ENCODE measurements around the gene ZSCAN5C.
"Not testable (repeated sequence)": the region's sequence is repeated elsewhere in the genome, so short reads cannot be mapped to it uniquely, and the experiment has no call there.

The ZSCAN5C gene

GRCh38 chr19:56201973-56202372 lies at the start of gene ZSCAN5C:
Gene ZSCAN5C, plus strand, starts transcription at chr19:56202273. Its CDS starts 3,641 bp downstream, at chr19:56205914.
- DNase-seq: no peak

GRCh38 chr19:56152644-56153043 lies 49.4 kb upstream of the ZSCAN5C start:
- no peak for DNase-seq

- DNase-seq: no peak
Measured at GRCh38 chr19:56153507-56153906, 48.6 kb upstream of the ZSCAN5C start.

- no peak for DNase-seq
Measured at GRCh38 chr19:56155124-56155687, 46.9 kb upstream of the ZSCAN5C start.

GRCh38 chr19:56156768-56157167 lies 45.3 kb upstream of the ZSCAN5C start:
- DNase-seq: no peak

- DNase-seq: no peak
Measured at GRCh38 chr19:56158170-56158757, 43.8 kb upstream of the ZSCAN5C start.

- no peak for DNase-seq
Measured at GRCh38 chr19:56159009-56159559, 43.0 kb upstream of the ZSCAN5C start.

GRCh38 chr19:56159622-56160271 lies 42.3 kb upstream of the ZSCAN5C start:
- DNase-seq: no peak

GRCh38 chr19:56161534-56161933 lies 40.5 kb upstream of the ZSCAN5C start:
- no peak for DNase-seq

GRCh38 chr19:56162258-56162657 lies 39.8 kb upstream of the ZSCAN5C start:
- no peak for DNase-seq

- DNase-seq: no peak
Measured at GRCh38 chr19:56163097-56163496, 39.0 kb upstream of the ZSCAN5C start.

GRCh38 chr19:56167064-56167578 lies 35.0 kb upstream of the ZSCAN5C start:
- DNase-seq: no peak

GRCh38 chr19:56170261-56170660 lies 31.8 kb upstream of the ZSCAN5C start:
- DNase-seq: no peak

GRCh38 chr19:56174086-56174485 lies 28.0 kb upstream of the ZSCAN5C start:
- no peak for DNase-seq

GRCh38 chr19:56174550-56174949 lies 27.5 kb upstream of the ZSCAN5C start:
- DNase-seq: no peak

GRCh38 chr19:56175861-56176307 lies 26.2 kb upstream of the ZSCAN5C start, which contains the start of gene GALP:
Gene GALP, plus strand, starts transcription at chr19:56176008. Its CDS starts 1,101 bp downstream, at chr19:56177109.
- not testable (repeated sequence) for DNase-seq

- not testable (repeated sequence) for DNase-seq
Measured at GRCh38 chr19:56176310-56176709, 25.8 kb upstream of the ZSCAN5C start.

GRCh38 chr19:56176881-56177280 lies 25.2 kb upstream of the ZSCAN5C start:
- DNase-seq: no peak

- DNase-seq: no peak
Measured at GRCh38 chr19:56177564-56178243, 24.4 kb upstream of the ZSCAN5C start.

- DNase-seq: no peak
Measured at GRCh38 chr19:56189785-56190184, 12.3 kb upstream of the ZSCAN5C start.

GRCh38 chr19:56191115-56191514 lies 11.0 kb upstream of the ZSCAN5C start:
- no peak for DNase-seq

- DNase-seq: no peak
Measured at GRCh38 chr19:56191711-56192110, 10.4 kb upstream of the ZSCAN5C start.

GRCh38 chr19:56193981-56194640 lies 8.0 kb upstream of the ZSCAN5C start:
- no peak for DNase-seq

Measured in NCI-H1048 (cell line).